ENCODE measurements around the gene RABGEF1. TPM values are rescaled to one million over a fixed set of nuclear protein-coding genes. Genes with fewer than 3 reads are reported as not detected.
"Not testable (repeated sequence)": the region's sequence is repeated elsewhere in the genome, so short reads cannot be mapped to it uniquely, and the experiment has no call there.

Gene RABGEF1
- total and polyA plus RNA-seq, 3 donors from 2014 or later, result 62.5 to 78.4 (median 70.2) TPM

GRCh38 chr7:66764905-66765304, 24.4 kb downstream of the RABGEF1 start:
- 41 to 56% methylated on average over 1 of the region's 1 CpG for WGBS, 2 donors
- intact Hi-C loops (cut with DNase I; ENCODE audit: low total_unique reads); DNase-seq: not testable (repeated sequence)

GRCh38 chr7:66765322-66766025, 24.9 kb downstream of the RABGEF1 start:
- H3K36me3 ChIP-seq (ENCODE audit: low read depth, missing control alignments); H3K4me3 ChIP-seq; intact Hi-C loops (cut with DNase I; ENCODE audit: low total_unique reads); H3K27me3 ChIP-seq; H3K9me3 ChIP-seq; DNase-seq; H3K27ac ChIP-seq; H3K4me1 ChIP-seq: not testable (repeated sequence)
- WGBS, 2 donors, result 41 to 43% methylated on average over 6 of the region's 6 CpGs

More at GRCh38 chr7:66764905-66765304, 24.4 kb downstream of the RABGEF1 start:
- not testable (repeated sequence) for H3K4me1 ChIP-seq; H3K4me3 ChIP-seq; H3K9me3 ChIP-seq; H3K36me3 ChIP-seq (ENCODE audit: low read depth, missing control alignments); H3K27me3 ChIP-seq; H3K27ac ChIP-seq

GRCh38 chr7:66766041-66766440, 25.5 kb downstream of the RABGEF1 start:
- no peak for DNase-seq
- Histone ChIP-seq H3K27ac (no peak overlapping the region), H3K4me3 (no peak overlapping the region), H3K4me1 (no peaks in the 10 kb centered on the region), H3K9me3 (no peaks in the 10 kb centered on the region), H3K27me3 (no peaks in the 10 kb centered on the region), H3K36me3 (ENCODE audit: low read depth, missing control alignments) (no peaks in the 10 kb centered on the region)
- TF ChIP-seq CTCF (IDR thresholded peaks at IDR 0.05), result no peak
- no peak for TF ChIP-seq POLR2A (IDR thresholded peaks at IDR 0.05)
- 79 to 85% methylated on average over 5 of the region's 5 CpGs for WGBS, 2 donors
- intact Hi-C loops (cut with DNase I; ENCODE audit: low total_unique reads), result no loop called here

- H3K27ac ChIP-seq; H3K9me3 ChIP-seq; H3K4me1 ChIP-seq; intact Hi-C loops (cut with DNase I; ENCODE audit: low total_unique reads); H3K4me3 ChIP-seq; DNase-seq; H3K36me3 ChIP-seq (ENCODE audit: low read depth, missing control alignments); H3K27me3 ChIP-seq: not testable (repeated sequence)
Observed at GRCh38 chr7:66767486-66767885, 27.0 kb downstream of the RABGEF1 start.

- Histone ChIP-seq H3K27me3 (no peaks in the 10 kb centered on the region), H3K36me3 (ENCODE audit: low read depth, missing control alignments) (no peaks in the 10 kb centered on the region), H3K4me1 (no peaks in the 10 kb centered on the region), H3K4me3 (no peak overlapping the region), H3K9me3 (no peaks in the 10 kb centered on the region), H3K27ac (no peak overlapping the region)
- TF ChIP-seq CTCF (IDR thresholded peaks at IDR 0.05) (no peak), POLR2A (IDR thresholded peaks at IDR 0.05) (no peak)
- no peak for DNase-seq
- intact Hi-C loops (cut with DNase I; ENCODE audit: low total_unique reads), result no loop called here
- WGBS, 2 donors, result 70 to 72% methylated on average over 5 of the region's 5 CpGs
Observed at GRCh38 chr7:66768865-66769832, 28.6 kb downstream of the RABGEF1 start.

- Histone ChIP-seq H3K9me3 (no peaks in the 10 kb centered on the region), H3K4me3 (no peak overlapping the region), H3K27me3 (no peaks in the 10 kb centered on the region), H3K36me3 (ENCODE audit: low read depth, missing control alignments) (no peaks in the 10 kb centered on the region), H3K4me1 (no peaks in the 10 kb centered on the region), H3K27ac (no peak overlapping the region)
- WGBS, 2 donors, result 71 to 74% methylated on average over 5 of the region's 5 CpGs
- TF ChIP-seq POLR2A (IDR thresholded peaks at IDR 0.05) (no peak), CTCF (IDR thresholded peaks at IDR 0.05) (no peak)
- intact Hi-C loops (cut with DNase I; ENCODE audit: low total_unique reads), result no loop called here
- no peak for DNase-seq
Observed at GRCh38 chr7:66769833-66770512, 29.4 kb downstream of the RABGEF1 start.

All from testis (tissue), 3 donors.